Measurements from ENCODE around the gene KRT33B. TPM values are rescaled to one million over a fixed set of nuclear protein-coding genes. Genes with fewer than 3 reads are reported as not detected.

Gene KRT33B
- total and polyA plus RNA-seq, 2 of the 13 experiments (the other 11 are each of a cell fraction or from before 2014, with no cell fraction given) = not detected

GRCh38 chr17:41415833-41416335, 46.3 kb upstream of the KRT33B start (continued):
- TF ChIP-seq HOXA3 (CRISPR knock-in tag; IDR thresholded peaks at IDR 0.05) = no peak; the same call in 1 of the 2 replicates
- no peak for TF ChIP-seq ZNF160 (CRISPR knock-in tag; IDR thresholded peaks at IDR 0.05)
- no peak for TF ChIP-seq ZNF577 (CRISPR knock-in tag; IDR thresholded peaks at IDR 0.05; ENCODE audit: borderline replicate concordance, low read depth)
- no peak for TF ChIP-seq ATAD3A (CRISPR knock-in tag; IDR thresholded peaks at IDR 0.05)
- no peak for TF ChIP-seq FOXC1 (CRISPR knock-in tag; IDR thresholded peaks at IDR 0.05; ENCODE audit: borderline replicate concordance)
- TF ChIP-seq FOXJ3 (CRISPR knock-in tag; IDR thresholded peaks at IDR 0.05; ENCODE audit: borderline replicate concordance) = peak; percentile 47; the same call in 1 of the 2 replicates
- peak; percentile 76; the same call in 1 of the 2 replicates for TF ChIP-seq TARDBP (CRISPR knock-in tag; IDR thresholded peaks at IDR 0.05)
- TF ChIP-seq ZNF558 (CRISPR knock-in tag; IDR thresholded peaks at IDR 0.05; ENCODE audit: borderline replicate concordance) = no peak

DNA sequence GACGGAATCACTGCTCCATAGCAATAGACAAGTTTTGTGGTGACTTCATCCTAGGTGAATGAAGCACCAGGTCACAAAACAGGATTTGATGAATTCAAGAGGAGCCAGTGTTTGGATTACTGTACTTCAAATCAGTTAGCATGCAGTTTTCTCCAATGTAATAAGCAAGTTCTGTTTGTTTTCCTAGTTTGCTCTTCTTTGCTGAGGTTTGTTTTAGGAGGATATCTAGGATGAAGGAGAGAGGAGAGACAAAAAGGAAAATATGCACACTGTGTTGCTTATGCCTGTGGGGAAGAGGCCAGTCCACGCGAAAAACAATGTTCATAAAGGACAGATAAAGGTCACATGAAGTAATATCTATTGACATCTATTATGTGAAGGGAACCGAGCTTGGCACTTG, 45.8 kb upstream of the KRT33B start:
- no TSS peak for BruUV-seq (replicated peaks)

More for the DNA sequence above, 45.8 kb upstream of the KRT33B start:
- H3K4me1 ChIP-seq (ENCODE audit: insufficient read depth, low read length) = peaks cover 51% of the 10 kb centered on the region
- CTCF ChIA-PET (ENCODE audit: low intra/inter-chr PET ratio, low total read pairs) = no interaction called here
- H3K79me2 ChIP-seq (ENCODE audit: insufficient read depth, low read length) = no peaks in the 10 kb centered on the region
- H3K4me3 ChIP-seq (replicated peaks in 1 of 3; ENCODE audit: insufficient read depth in 1 of 3, low read depth in 2 of 3, low read length in 3 of 3) = no peak overlapping the region
- intact Hi-C loops (cut with micrococcal nuclease; ENCODE audit: unreplicated experiment) (loop anchor here (5.0 to 10.0 kb wide), 2 partner anchors 119 to 252 kb away; no protein-coding TSS in a partner anchor), in situ Hi-C loops (cut with HindIII; ENCODE audit: extremely low pct_ligation_motif_present, low pct_unique_long_range_greater_than_20kb) (no loop called here)
- H3K36me3 ChIP-seq (replicated peaks in 1 of 2; ENCODE audit: control insufficient read depth in 1 of 2, insufficient read depth in 2 of 2, low read length in 2 of 2) = no peaks in the 10 kb centered on the region
- ATAC-seq (no peak), FAIRE-seq (no peak), DNase-seq (ENCODE audit: low spot score) (no peak)
- H3K4me2 ChIP-seq (ENCODE audit: low read depth, low read length) = no peak overlapping the region; the same call in 1 of the 2 replicates
- no peaks in the 10 kb centered on the region for H3K27me3 ChIP-seq (ENCODE audit: control insufficient read depth in 1 of 2, insufficient read depth in 2 of 2, low read length in 2 of 2)
- no peaks in the 10 kb centered on the region for H3K9me3 ChIP-seq (ENCODE audit: low read length)
- no peak overlapping the region for H3K9ac ChIP-seq (ENCODE audit: insufficient read depth, low read depth, low read length)
- H4K20me1 ChIP-seq (ENCODE audit: insufficient read depth, low read length) = no peaks in the 10 kb centered on the region
- POLR2A ChIA-PET = interaction anchor here (0.7 to 2.1 kb wide), 5 partner anchors 10 to 513 kb away, joined by 3 to 35 read pairs (median 3); partner anchors contain the start of gene KRT19
- WGBS (ENCODE audit: low lambda C conversion rate) = 22% methylated on average over 4 of the region's 4 CpGs
- H3K27ac ChIP-seq (ENCODE audit: extremely low read length, insufficient read depth, low read length) = peak overlapping the region; percentile 82
- no peak overlapping the region for H2AFZ ChIP-seq (ENCODE audit: low read length)
- TF ChIP-seq KLF6 (CRISPR knock-in tag; IDR thresholded peaks at IDR 0.05) (no peak), ZKSCAN8 (CRISPR knock-in tag; IDR thresholded peaks at IDR 0.05; ENCODE audit: borderline replicate concordance) (0 out of 2 replicates have a peak, but pooled peaks have one; percentile 10)
